GM18519 (cell line): ENCODE results near the gene SALL1.

Experiments
- ATAC-seq: cut with Tn5 transposase; IDR thresholded peaks from one replicate; pipeline ENCODE4 v1.9.1; 2021; ENCODE audit warnings: mild to moderate bottlenecking, moderate library complexity; ENCODE audit not compliant: unreplicated experiment, low FRiP score

The SALL1 gene

DNA sequence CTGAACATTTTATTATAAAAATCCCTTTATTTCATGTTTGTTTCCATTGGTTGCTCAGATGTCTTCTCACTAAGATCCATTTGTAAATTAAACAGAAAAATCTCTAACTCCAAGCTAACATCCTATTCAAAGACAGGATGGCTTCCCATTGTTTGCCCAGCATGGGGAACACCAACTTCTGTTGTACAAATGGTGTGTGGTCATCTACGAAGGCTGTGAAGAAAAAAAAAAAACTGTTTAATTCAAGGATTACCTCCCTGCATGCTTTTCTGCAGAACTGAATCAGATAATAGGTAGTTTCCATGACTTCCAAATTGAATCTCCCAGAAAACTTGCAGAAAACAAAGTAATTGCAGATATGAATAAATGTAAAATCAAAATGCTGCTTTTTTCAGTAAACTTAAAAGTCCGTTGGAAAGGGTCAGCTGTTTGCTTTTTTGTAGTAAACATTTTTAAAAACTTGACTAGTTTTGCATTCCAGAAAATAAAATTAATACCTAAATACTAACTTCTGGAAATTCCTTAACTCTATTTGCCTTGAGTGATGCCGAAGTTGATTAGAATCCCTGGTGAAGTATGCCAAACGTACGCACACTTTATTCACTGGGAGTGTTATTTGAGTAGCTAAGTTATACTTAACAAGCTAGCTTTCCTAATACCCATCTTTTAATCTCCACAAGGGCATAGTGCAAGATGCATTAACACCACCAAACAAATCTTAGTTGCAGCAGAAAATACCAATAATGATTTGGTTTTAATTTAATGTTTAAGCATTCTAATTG is 7.7 kb downstream of the SALL1 start:
- no peak for ATAC-seq

DNA sequence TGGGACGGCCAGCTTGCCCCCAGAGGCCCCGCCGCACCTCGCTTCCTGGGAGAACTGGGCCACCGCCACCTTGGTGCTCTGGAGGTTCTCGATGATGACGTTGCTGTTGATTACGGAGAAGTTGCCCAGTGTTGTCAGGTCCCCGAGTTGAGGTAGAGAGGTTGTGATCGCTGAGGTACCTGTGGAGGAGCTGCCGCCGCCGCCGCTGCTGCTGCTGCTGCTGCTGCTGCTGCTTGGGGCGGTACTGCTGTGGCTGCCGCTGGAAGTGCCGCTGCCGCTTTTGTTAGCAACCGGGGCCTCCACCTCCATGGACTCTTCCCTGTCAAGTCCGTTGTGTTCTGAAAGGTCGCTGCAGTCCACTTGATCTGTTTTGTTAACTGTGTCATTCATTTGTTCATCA is 9.5 kb downstream of the SALL1 start:
- ATAC-seq, result no peak

DNA sequence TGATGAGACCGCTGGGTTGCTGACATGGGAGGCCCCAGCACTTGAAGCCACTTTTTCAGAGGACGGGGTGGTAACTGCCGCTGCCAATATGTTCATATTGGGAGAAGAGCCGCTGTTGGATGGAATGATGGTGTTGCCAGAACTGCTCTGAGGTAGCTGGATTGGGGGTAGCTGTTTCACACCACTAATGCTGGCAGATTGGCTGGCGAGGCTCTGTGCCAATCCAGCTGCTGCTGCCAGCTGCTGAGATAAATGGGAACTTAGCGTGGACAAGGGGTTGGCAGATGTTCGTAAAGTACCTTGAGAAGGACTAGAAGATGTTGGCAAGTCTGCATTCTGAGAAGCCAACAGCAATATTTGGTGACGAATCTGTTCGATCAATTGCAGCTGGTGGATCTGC is 10.0 kb downstream of the SALL1 start:
- no peak for ATAC-seq

DNA sequence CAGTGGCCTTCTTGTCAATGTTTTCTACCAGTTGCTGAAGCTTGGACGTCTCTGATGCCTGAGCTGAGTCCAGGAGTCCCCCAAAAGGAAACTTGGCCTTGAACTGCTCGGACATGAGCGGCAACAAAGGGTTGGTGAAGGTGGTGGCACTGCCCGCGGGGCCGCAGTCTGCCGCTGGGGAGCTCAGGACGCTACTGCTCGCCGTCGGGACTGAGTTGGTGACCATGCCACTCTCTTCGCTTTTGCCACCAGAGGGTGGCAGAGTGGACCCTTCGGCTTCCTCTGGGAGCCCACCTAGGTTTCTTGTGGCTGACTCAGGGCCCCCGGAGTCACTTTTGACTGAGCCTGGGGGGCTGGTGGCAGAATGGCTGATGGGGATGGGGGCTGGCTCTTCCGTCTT is 11.0 kb downstream of the SALL1 start:
- ATAC-seq, result no peak

DNA sequence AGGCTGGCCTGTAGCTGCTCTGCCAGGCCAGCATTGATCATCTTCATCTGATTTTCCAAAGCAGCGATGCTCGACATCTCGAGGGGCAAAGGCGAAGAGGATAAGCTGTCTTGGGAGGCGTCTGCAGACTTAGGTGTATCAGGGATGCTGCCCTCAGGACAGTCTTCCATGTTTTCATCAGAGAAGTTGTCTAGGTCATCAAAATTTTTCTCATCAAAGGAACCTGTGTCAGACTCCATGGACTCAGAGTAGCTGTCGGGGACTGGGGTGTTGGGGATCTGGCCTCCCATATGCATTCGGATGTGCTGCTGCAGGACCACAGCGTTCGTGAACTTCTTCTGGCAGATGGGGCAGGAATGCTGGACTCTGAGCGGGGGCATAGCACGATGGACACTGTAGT is 11.5 kb downstream of the SALL1 start:
- ATAC-seq, result no peak

- ATAC-seq, result no peak
Observed at GRCh38 chr16:51138178-51138577, 12.9 kb downstream of the SALL1 start.

DNA sequence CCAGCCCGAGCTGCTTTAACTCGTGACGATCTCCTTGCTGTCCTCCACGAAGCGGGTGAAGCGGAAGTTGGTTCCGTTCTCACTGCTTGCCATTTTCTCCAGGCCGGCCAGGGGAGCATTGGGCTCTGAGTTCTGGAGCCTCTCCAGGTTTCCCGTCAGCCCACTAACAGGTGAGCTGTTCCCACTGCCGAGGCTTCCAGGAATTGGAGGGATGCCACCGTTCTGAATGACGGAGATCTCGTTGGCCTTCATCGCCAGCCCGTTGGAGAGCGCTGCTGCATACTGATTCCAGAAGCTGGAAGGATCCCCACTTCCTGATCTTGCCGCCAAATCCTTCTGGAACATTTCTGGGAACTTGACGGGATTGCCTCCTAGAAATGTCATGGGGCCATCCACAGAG is 14.0 kb downstream of the SALL1 start:
- ATAC-seq, result no peak

DNA sequence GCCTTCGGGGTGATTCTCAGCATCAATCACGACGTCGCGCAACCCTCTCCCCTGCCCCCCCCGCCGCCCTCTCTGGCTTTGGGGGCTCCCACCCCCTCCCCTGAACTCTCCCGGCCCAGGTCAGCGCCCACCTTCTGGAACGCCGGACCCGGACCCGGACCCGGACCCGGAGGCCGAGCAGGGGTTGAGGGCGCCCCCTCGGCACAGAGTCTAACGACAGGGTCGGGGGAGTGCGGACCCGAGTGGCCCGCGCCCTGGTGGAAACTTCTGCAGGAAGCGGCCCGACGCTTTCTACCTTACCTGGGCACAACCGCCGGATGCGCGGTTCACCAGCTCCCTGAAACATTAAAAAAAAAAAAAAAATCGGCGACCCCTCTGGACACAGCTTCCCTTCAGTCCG is 16.2 kb downstream of the SALL1 start:
- ATAC-seq, result no peak

DNA sequence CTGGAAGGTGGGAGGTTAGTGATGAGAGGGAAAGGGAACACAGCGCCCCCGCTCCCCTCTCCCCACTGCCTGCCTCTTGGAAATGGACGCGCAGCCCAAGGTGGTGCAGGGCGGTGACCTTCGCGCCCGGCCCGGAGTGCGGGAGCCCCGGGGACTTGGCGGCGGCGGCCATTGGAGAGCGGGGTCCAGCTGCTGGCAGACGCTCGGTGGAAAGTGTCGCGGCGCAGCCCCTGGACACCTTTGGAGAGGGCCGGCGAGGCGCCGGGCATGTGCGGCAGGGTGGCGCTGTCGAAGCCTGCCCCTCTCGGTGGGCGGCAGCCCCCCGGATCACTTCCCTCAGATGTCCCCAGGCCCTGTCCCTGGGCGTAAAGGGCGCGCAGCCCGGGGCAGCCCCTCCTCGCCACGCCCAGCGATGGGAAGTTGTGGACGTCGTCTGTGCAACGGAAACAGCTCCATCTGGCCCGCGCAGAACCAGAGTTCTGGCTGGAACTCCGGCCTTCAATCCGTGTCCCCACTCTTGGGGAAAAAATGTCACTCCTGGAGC is 16.7 kb downstream of the SALL1 start:
- ATAC-seq, result no peak

DNA sequence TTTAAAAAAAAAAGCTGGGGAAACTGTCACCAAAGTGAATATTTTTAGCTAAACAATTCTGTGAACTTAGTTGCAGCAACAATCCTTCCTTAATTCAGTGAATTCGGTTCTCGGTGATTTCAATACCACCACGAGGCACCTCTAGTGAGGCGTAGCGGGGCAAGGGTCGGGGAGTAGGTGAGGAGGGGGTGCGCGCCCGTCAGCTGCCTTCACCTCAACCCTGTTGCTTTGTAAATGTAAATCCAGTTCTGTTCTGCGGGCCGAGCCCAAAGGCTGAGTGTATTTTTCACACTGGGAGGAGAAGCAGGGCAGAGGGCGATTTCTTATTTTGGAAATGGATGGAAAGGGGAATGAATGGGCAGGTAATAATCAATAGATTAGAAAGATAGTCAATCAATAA is 17.4 kb downstream of the SALL1 start:
- ATAC-seq, result no peak

DNA sequence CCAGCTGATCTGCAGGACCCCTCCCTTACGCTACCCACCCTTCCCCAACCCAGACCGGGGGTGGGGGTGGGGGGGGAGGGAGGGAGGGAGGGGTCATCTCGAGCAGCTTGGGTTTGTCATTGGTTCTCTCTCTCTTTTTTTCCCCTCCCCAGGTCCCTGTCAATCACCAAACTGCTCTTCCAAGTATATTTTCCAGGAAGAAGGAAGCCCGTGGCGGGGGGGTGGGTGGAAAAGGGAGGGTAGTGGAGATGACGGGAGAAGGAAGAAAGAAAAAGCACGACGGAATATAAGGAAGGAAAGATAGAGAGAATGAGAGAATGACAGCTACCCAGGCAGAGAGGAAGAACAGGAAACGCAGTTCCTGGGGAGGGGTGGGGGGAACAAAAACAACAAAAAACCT is 17.9 kb downstream of the SALL1 start:
- no peak for ATAC-seq

- no peak for ATAC-seq
Observed at GRCh38 chr16:51132490-51133115, 18.5 kb downstream of the SALL1 start.

GRCh38 chr16:51131619-51132018 is 19.5 kb downstream of the SALL1 start:
- ATAC-seq, result no peak

DNA sequence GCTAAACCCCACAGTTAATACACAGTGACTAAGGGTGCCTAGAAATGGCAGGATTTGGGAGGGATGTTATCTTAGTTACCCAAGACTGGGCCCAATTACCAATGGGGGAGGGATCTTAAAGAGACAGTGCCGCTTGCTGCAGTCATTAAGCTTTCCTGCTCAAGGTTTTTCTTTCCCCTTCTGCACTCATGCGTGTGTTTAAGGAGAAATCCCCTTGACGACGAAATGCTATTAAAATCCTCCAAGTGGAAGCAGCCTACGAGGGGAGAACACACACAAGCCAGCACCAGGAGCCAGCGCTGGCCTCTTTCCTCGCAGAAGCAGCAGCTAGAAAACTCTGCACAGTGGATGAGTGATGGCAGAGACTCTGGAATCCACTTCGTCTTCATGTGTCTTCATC is 22.0 kb downstream of the SALL1 start:
- ATAC-seq, result no peak

DNA sequence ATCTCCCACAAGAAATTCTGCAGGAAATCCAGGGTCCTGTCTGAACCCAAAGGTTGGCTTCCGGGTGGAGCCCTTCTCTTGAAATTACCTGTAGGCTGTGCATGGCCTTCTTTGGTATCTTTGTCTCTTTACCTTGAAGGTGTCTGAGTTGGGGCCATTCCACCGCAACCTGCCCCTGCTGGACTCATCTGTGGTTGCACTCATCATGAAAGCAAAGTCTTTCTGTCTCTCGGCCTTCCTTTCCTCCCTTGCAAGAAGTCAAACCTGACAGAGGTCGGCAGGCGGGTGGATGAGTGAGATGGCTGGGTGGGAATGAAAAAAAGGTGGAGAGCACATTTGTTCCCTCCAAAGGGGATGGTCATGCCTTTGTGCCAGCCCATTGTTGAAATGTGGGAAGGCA is 25.1 kb downstream of the SALL1 start:
- no peak for ATAC-seq

GRCh38 chr16:51124896-51125295 is 26.2 kb downstream of the SALL1 start:
- no peak for ATAC-seq

DNA sequence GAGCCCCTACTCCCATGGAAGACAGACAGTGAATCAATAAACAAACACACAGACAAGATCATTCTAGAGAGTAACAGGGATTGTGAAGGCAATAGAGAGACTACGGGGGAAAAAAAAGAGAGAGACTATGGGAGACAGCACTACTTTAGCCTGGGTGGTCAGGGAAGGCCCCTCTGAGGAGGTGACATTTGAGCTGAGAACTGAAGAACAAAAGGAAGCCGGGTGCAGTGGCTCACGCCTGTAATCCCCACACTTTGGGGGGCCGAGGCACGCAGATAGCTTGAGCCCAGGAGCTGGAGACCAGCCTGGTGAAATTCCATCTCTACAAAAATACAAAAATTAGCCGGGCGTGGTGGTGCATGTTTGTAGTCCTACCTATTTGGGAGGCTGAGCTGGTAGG is 29.2 kb downstream of the SALL1 start:
- ATAC-seq, result no peak

- ATAC-seq, result no peak
Observed at GRCh38 chr16:51120730-51121347, 30.2 kb downstream of the SALL1 start.

GRCh38 chr16:51119973-51120729 is 30.9 kb downstream of the SALL1 start:
- no peak for ATAC-seq

GRCh38 chr16:51119556-51119955 is 31.5 kb downstream of the SALL1 start:
- no peak for ATAC-seq

DNA sequence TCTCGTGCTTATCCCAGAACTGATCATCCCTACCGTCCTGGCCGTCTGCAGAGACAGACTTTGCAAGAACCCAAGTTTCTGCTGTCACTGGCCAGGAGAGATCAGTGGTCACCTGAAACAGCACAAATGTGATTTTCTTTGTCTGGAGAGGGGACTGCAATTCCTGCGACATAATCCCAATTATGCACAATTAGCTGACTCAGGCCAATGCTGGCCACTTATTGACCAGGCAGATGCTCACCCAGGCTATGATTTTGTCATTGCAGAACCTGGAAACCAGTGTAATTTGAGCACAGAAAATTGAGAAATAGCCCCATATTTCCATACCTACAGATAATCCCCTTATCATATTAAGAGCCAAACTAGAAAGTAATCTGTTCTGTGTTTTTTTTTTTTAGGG is 34.7 kb downstream of the SALL1 start:
- ATAC-seq, result no peak
